ENCODE results near the gene GSTCD.
"Not testable (repeated sequence)": the region's sequence is repeated elsewhere in the genome, so short reads cannot be mapped to it uniquely, and the experiment has no call there.

Gene GSTCD

GRCh38 chr4:105765690-105766407 is 57.3 kb downstream of the GSTCD start:
- Histone ChIP-seq H3K27me3 (ENCODE audit: insufficient read depth, low read depth) (no peaks in the 10 kb centered on the region), H3K4me1 (ENCODE audit: low read depth, poor library complexity, severe bottlenecking) (no peaks in the 10 kb centered on the region), H2AFZ (ENCODE audit: low read depth) (no peak overlapping the region), H3K9ac (no peak overlapping the region), H3K4me3 (IDR thresholded peaks at IDR 0.05; ENCODE audit: insufficient read depth, low read depth, low read length) (no peak overlapping the region), H4K20me1 (ENCODE audit: insufficient read depth) (0 out of 2 replicates have a peak, but pooled peaks cover 2% of the 10 kb centered on the region), H3K4me2 (no peak overlapping the region), H3K27ac (no peak overlapping the region), H3K36me3 (ENCODE audit: insufficient read depth) (no peaks in the 10 kb centered on the region), H3K79me2 (ENCODE audit: insufficient read depth, low read depth) (no peaks in the 10 kb centered on the region)
- no peak for TF ChIP-seq CTCF (conservative IDR thresholded peaks at IDR 0.05; ENCODE audit: low read depth, low read length)

- H3K27ac ChIP-seq: no peak overlapping the region
- no peak for TF ChIP-seq CTCF (conservative IDR thresholded peaks at IDR 0.05; ENCODE audit: low read depth, low read length)
- no peak overlapping the region for H2AFZ ChIP-seq (ENCODE audit: low read depth)
- H3K4me1 ChIP-seq (ENCODE audit: low read depth, poor library complexity, severe bottlenecking): no peaks in the 10 kb centered on the region
- H4K20me1 ChIP-seq (ENCODE audit: insufficient read depth): no peaks in the 10 kb centered on the region
- H3K79me2 ChIP-seq (ENCODE audit: insufficient read depth, low read depth): no peaks in the 10 kb centered on the region
- H3K4me2 ChIP-seq: no peak overlapping the region
- H3K27me3 ChIP-seq (ENCODE audit: insufficient read depth, low read depth): no peaks in the 10 kb centered on the region
- H3K36me3 ChIP-seq (ENCODE audit: insufficient read depth): no peaks in the 10 kb centered on the region
- no peak overlapping the region for H3K9ac ChIP-seq
- H3K4me3 ChIP-seq (IDR thresholded peaks at IDR 0.05; ENCODE audit: insufficient read depth, low read depth, low read length): no peak overlapping the region
Measured at GRCh38 chr4:105767579-105767978, 59.0 kb downstream of the GSTCD start.

- H3K4me2 ChIP-seq; H3K79me2 ChIP-seq (ENCODE audit: insufficient read depth, low read depth); H2AFZ ChIP-seq (ENCODE audit: low read depth); H3K36me3 ChIP-seq (ENCODE audit: insufficient read depth); H3K27ac ChIP-seq; H3K4me1 ChIP-seq (ENCODE audit: low read depth, poor library complexity, severe bottlenecking); H4K20me1 ChIP-seq (ENCODE audit: insufficient read depth); H3K9ac ChIP-seq; H3K4me3 ChIP-seq (IDR thresholded peaks at IDR 0.05; ENCODE audit: insufficient read depth, low read depth, low read length); H3K27me3 ChIP-seq (ENCODE audit: insufficient read depth, low read depth): not testable (repeated sequence)
Measured at GRCh38 chr4:105770524-105770923, 61.9 kb downstream of the GSTCD start.

- H3K9ac ChIP-seq; H3K27ac ChIP-seq; H3K4me3 ChIP-seq (IDR thresholded peaks at IDR 0.05; ENCODE audit: insufficient read depth, low read depth, low read length); H3K4me1 ChIP-seq (ENCODE audit: low read depth, poor library complexity, severe bottlenecking); H3K4me2 ChIP-seq; H3K27me3 ChIP-seq (ENCODE audit: insufficient read depth, low read depth); H3K79me2 ChIP-seq (ENCODE audit: insufficient read depth, low read depth); H4K20me1 ChIP-seq (ENCODE audit: insufficient read depth); H2AFZ ChIP-seq (ENCODE audit: low read depth); H3K36me3 ChIP-seq (ENCODE audit: insufficient read depth): not testable (repeated sequence)
Measured at GRCh38 chr4:105772065-105772464, 63.5 kb downstream of the GSTCD start.

- H3K36me3 ChIP-seq (ENCODE audit: insufficient read depth); H3K4me3 ChIP-seq (IDR thresholded peaks at IDR 0.05; ENCODE audit: insufficient read depth, low read depth, low read length); H3K27me3 ChIP-seq (ENCODE audit: insufficient read depth, low read depth); H2AFZ ChIP-seq (ENCODE audit: low read depth); H3K27ac ChIP-seq; H3K4me1 ChIP-seq (ENCODE audit: low read depth, poor library complexity, severe bottlenecking); H3K79me2 ChIP-seq (ENCODE audit: insufficient read depth, low read depth); H4K20me1 ChIP-seq (ENCODE audit: insufficient read depth); H3K9ac ChIP-seq; H3K4me2 ChIP-seq: not testable (repeated sequence)
Measured at GRCh38 chr4:105775760-105776415, 67.3 kb downstream of the GSTCD start.

- no peak overlapping the region for H3K27ac ChIP-seq
- no peaks in the 10 kb centered on the region for H3K79me2 ChIP-seq (ENCODE audit: insufficient read depth, low read depth)
- no peaks in the 10 kb centered on the region for H4K20me1 ChIP-seq (ENCODE audit: insufficient read depth)
- H3K4me3 ChIP-seq (IDR thresholded peaks at IDR 0.05; ENCODE audit: insufficient read depth, low read depth, low read length): no peak overlapping the region
- no peaks in the 10 kb centered on the region for H3K4me1 ChIP-seq (ENCODE audit: low read depth, poor library complexity, severe bottlenecking)
- TF ChIP-seq CTCF (conservative IDR thresholded peaks at IDR 0.05; ENCODE audit: low read depth, low read length): no peak
- no peak overlapping the region for H2AFZ ChIP-seq (ENCODE audit: low read depth)
- no peak overlapping the region for H3K9ac ChIP-seq
- 0 out of 2 replicates have a peak, but pooled peaks cover 6% of the 10 kb centered on the region for H3K36me3 ChIP-seq (ENCODE audit: insufficient read depth)
- no peak overlapping the region for H3K4me2 ChIP-seq
- no peaks in the 10 kb centered on the region for H3K27me3 ChIP-seq (ENCODE audit: insufficient read depth, low read depth)
Measured at GRCh38 chr4:105780176-105780575, 71.6 kb downstream of the GSTCD start.
